ENCODE measurements around the gene TMEM14C.

GRCh38 chr6:10745116-10745515, 22.2 kb downstream of the TMEM14C start:
- no peak for TF ChIP-seq POLR2A (IDR thresholded peaks at IDR 0.05)
- TF ChIP-seq, protein P1, sequence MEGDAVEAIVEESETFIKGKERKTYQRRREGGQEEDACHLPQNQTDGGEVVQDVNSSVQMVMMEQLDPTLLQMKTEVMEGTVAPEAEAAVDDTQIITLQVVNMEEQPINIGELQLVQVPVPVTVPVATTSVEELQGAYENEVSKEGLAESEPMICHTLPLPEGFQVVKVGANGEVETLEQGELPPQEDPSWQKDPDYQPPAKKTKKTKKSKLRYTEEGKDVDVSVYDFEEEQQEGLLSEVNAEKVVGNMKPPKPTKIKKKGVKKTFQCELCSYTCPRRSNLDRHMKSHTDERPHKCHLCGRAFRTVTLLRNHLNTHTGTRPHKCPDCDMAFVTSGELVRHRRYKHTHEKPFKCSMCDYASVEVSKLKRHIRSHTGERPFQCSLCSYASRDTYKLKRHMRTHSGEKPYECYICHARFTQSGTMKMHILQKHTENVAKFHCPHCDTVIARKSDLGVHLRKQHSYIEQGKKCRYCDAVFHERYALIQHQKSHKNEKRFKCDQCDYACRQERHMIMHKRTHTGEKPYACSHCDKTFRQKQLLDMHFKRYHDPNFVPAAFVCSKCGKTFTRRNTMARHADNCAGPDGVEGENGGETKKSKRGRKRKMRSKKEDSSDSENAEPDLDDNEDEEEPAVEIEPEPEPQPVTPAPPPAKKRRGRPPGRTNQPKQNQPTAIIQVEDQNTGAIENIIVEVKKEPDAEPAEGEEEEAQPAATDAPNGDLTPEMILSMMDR (IDR thresholded peaks at IDR 0.05), result no peak

Measured in adrenal gland (tissue), 5 donors.